ENCODE measurements around the gene FXN. TPM values are rescaled to one million over a fixed set of nuclear protein-coding genes. Genes with fewer than 3 reads are reported as not detected.
A peak's percentile ranks its signal among the peaks of the same experiment; 100 is the strongest.

Gene FXN
- total RNA-seq, 1 experiment from 2014 or later = 24.1 TPM

- no TSS peak for BruUV-seq (replicated peaks)
- CTCF ChIA-PET = interaction anchor here (1.2 to 1.5 kb wide), 2 partner anchors 68 to 69 kb away, joined by 3 to 4 read pairs; no protein-coding TSS in a partner anchor
- peak overlapping the region; percentile 68 for H2AFZ ChIP-seq (ENCODE audit: low read depth, low read length, poor library complexity, severe bottlenecking)
- H3K79me2 ChIP-seq (ENCODE audit: insufficient read depth, low read length) = peaks cover 21% of the 10 kb centered on the region
- ATAC-seq (peak; percentile 55), DNase-seq (ENCODE audit: low read depth, low spot score) (no peak)
- peak overlapping the region; percentile 85 for H3K4me2 ChIP-seq (ENCODE audit: low read length)
- no peaks in the 10 kb centered on the region for H4K20me1 ChIP-seq (ENCODE audit: insufficient read depth)
- RAD21 ChIA-PET (ENCODE audit: low non-redundant PET in 1 of 2, low total read pairs in 2 of 2, uncharacterized antibody in 2 of 2, unreplicated experiment in 2 of 2) = interaction anchor here in 1 of 2 experiments (0.8 kb wide), 1 partner anchor 68 kb away, joined by 3 read pairs; no protein-coding TSS in a partner anchor
- H3K27ac ChIP-seq (ENCODE audit: low read depth, low read length) = peak overlapping the region; percentile 100
- H3K9me2 ChIP-seq (ENCODE audit: insufficient read depth) = no peaks in the 10 kb centered on the region
- no peaks in the 10 kb centered on the region for H3K9me3 ChIP-seq (ENCODE audit: control insufficient read depth in 1 of 2, insufficient read depth in 1 of 2, low read depth in 1 of 2, low read length in 2 of 2)
- intact Hi-C loops (cut with micrococcal nuclease) = loop anchor here (1.0 to 10.0 kb wide), 3 partner anchors 67 to 87 kb away; partner anchors contain the start of gene FXN
- POLR2A ChIA-PET = interaction anchor here (1.6 kb wide), 1 partner anchor 9 kb away, joined by 5 read pairs; no protein-coding TSS in a partner anchor
- no peaks in the 10 kb centered on the region for H3K27me3 ChIP-seq (ENCODE audit: insufficient read depth, low read length)
- peak overlapping the region; percentile 75 to 85 for H3K4me3 ChIP-seq (replicated peaks in 1 of 2; ENCODE audit: low read depth in 1 of 2, low read length in 2 of 2)
- no peak for TF ChIP-seq YY1 (IDR thresholded peaks at IDR 0.05; ENCODE audit: extremely low read depth, insufficient replicate concordance, low read depth, low read length)
- no peak; the same call in 1 of the 2 replicates for TF ChIP-seq SIN3A (IDR thresholded peaks at IDR 0.05; ENCODE audit: low read depth)
- peak; percentile 13; the same call in 1 of the 2 replicates for TF ChIP-seq EGR1 (IDR thresholded peaks at IDR 0.05; ENCODE audit: low read depth)
- peak overlapping the region; percentile 70 for H3K9ac ChIP-seq (ENCODE audit: low read length)
- H3K4me1 ChIP-seq (ENCODE audit: control insufficient read depth in 1 of 2, insufficient read depth in 2 of 2, low read length in 2 of 2) = peaks cover 22 to 49% of the 10 kb centered on the region in 2 experiments
- no peaks in the 10 kb centered on the region for H3K36me3 ChIP-seq (ENCODE audit: control insufficient read depth in 1 of 2, insufficient read depth in 2 of 2, low read length in 2 of 2)
Measured at GRCh38 chr9:69121155-69122081, 85.9 kb downstream of the FXN start.

- ChIA-PET RAD21 (ENCODE audit: low non-redundant PET in 1 of 2, low total read pairs in 2 of 2, uncharacterized antibody in 2 of 2, unreplicated experiment in 2 of 2) (no interaction called here), POLR2A (interaction anchor here (1.6 kb wide), 1 partner anchor 9 kb away, joined by 5 read pairs; no protein-coding TSS in a partner anchor), CTCF (interaction anchor here (0.9 to 1.5 kb wide), 3 partner anchors 68 to 71 kb away, joined by 3 to 4 read pairs (median 3); no protein-coding TSS in a partner anchor)
- peaks cover 21% of the 10 kb centered on the region for H3K79me2 ChIP-seq (ENCODE audit: insufficient read depth, low read length)
- no peak for TF ChIP-seq ZFX (IDR thresholded peaks at IDR 0.05)
- 0 out of 2 replicates have a peak, but pooled peaks have one; percentile 1 for TF ChIP-seq RAD21 (IDR thresholded peaks at IDR 0.05; ENCODE audit: low read depth)
- H3K4me2 ChIP-seq (ENCODE audit: low read length) = peak overlapping the region; percentile 85
- H4K20me1 ChIP-seq (ENCODE audit: insufficient read depth) = no peaks in the 10 kb centered on the region
- ATAC-seq = peak; percentile 36
- TSS peak; percentile 87 for BruUV-seq (replicated peaks)
- H3K4me1 ChIP-seq (ENCODE audit: control insufficient read depth in 1 of 2, insufficient read depth in 2 of 2, low read length in 2 of 2) = peaks cover 22 to 46% of the 10 kb centered on the region in 2 experiments
- no peaks in the 10 kb centered on the region for H3K9me2 ChIP-seq (ENCODE audit: insufficient read depth)
- no peaks in the 10 kb centered on the region for H3K27me3 ChIP-seq (ENCODE audit: insufficient read depth, low read length)
- H2AFZ ChIP-seq (ENCODE audit: low read depth, low read length, poor library complexity, severe bottlenecking) = no peak overlapping the region
- H3K27ac ChIP-seq (ENCODE audit: low read depth, low read length) = peak overlapping the region; percentile 100
- H3K9ac ChIP-seq (ENCODE audit: low read length) = peak overlapping the region; percentile 70
- H3K4me3 ChIP-seq (replicated peaks in 1 of 2; ENCODE audit: low read depth in 1 of 2, low read length in 2 of 2) = peak overlapping the region; percentile 75 to 85
- DNase-seq (ENCODE audit: low read depth, low spot score) = no peak
- intact Hi-C loops (cut with micrococcal nuclease) = loop anchor here (5.0 to 10.0 kb wide), 2 partner anchors 70 to 87 kb away; partner anchors contain the start of gene FXN
- H3K9me3 ChIP-seq (ENCODE audit: control insufficient read depth in 1 of 2, insufficient read depth in 1 of 2, low read depth in 1 of 2, low read length in 2 of 2) = no peaks in the 10 kb centered on the region
- H3K36me3 ChIP-seq (ENCODE audit: control insufficient read depth in 1 of 2, insufficient read depth in 2 of 2, low read length in 2 of 2) = no peaks in the 10 kb centered on the region
Measured at GRCh38 chr9:69122082-69122548, 86.6 kb downstream of the FXN start.

Measured in HCT116 (cell line).